Heart right ventricle (tissue), 16 donors: Measurements from ENCODE around the gene OR52I2. TPM values are rescaled to one million over a fixed set of nuclear protein-coding genes. Genes with fewer than 3 reads are reported as not detected.

Experiments
- ATAC-seq, 8 donors: fragments of 200-7000 bp; cut with Tn5 transposase; one replicate each; pipeline ENCODE4 v1.9.1; 2020; ENCODE audit warnings: mild to moderate bottlenecking in 8 of 8, moderate library complexity in 8 of 8, moderate number of reproducible peaks in 1 of 8
- DNase-seq, 2 donors: peaks; one replicate each; pipeline ENCODE4 v3.0.0-alpha.2; 2020
- H3K27ac ChIP-seq, 10 donors: fragments of 200-600 bp; sonication (generic) in 2 of 10; one replicate each; pipeline versions ENCODE4 v1.5.0 to v1.8.0; 2020 to 2022; ENCODE audit warnings: mild to moderate bottlenecking in 3 of 10
- H3K27me3 ChIP-seq, 7 donors: fragments of 200-600 bp; one replicate each; pipeline ENCODE4 v1.8.0; 2021 to 2022; ENCODE audit warnings: mild to moderate bottlenecking in 2 of 7
- H3K36me3 ChIP-seq, 9 donors: fragments of 200-600 bp; sonication (generic) in 1 of 9; one replicate each; pipeline versions ENCODE4 v1.5.0 to v1.8.0; 2020 to 2022; ENCODE audit warnings: mild to moderate bottlenecking in 2 of 9
- H3K4me1 ChIP-seq, 9 donors: fragments of 200-600 bp; sonication (generic) in 1 of 9; one replicate each; pipeline versions ENCODE4 v1.5.0 to v1.8.0; 2020 to 2022; ENCODE audit warnings: mild to moderate bottlenecking in 4 of 9
- H3K4me3 ChIP-seq, 10 donors: fragments of 200-600 bp; sonication (generic) in 2 of 10; one replicate each; pipeline versions ENCODE4 v1.5.0 to v1.8.0; 2020 to 2022; ENCODE audit warnings: mild to moderate bottlenecking in 7 of 10, moderate library complexity in 2 of 10
- H3K9me3 ChIP-seq, 11 donors: fragments of 200-600 bp in 10 of 11; sonication (generic) in 2 of 11; one replicate each; pipeline versions ENCODE4 v1.5.0 to v1.8.0; 2013 to 2022; ENCODE audit warnings: mild to moderate bottlenecking in 2 of 11, control low read depth in 1 of 11, moderate library complexity in 1 of 11
- WGBS, 2 donors: extraction: QIAGEN DNeasy Blood & Tissue Kit; methylation state at CpG; one replicate each; pipeline ENCODE4 v1.1.7; 2013; ENCODE audit warnings: inconsistent platforms in 1 of 2; 5-methylcytosine and 5-hydroxymethylcytosine counted together
- intact Hi-C, 10 donors: fragments of 100-400 bp; cut with DNase I; formaldehyde crosslinking; loops; one replicate each; pipeline versions ENCODE4 v1.11.1 to v1.14.2; 2022
- polyA plus RNA-seq, 2 donors: library from polyadenylated mRNA; stranded (reverse); fragments of 200-250 nt; gene quantifications; one replicate each; pipeline ENCODE4 v1.2.3, GENCODE V29; 2013
- total RNA-seq, 10 donors: library from RNA; stranded (reverse); fragmentation: NEBNext Ultra II Directional in 3 of 10; extraction: Animal tissue kit (Norgen Biotek cat#: 25700) in 3 of 10; gene quantifications; one replicate each; pipeline versions ENCODE4 v1.2.1 to v1.2.4, GENCODE V29; 2021 to 2023
- TF ChIP-seq, protein P1 (sequence below), 9 donors: fragments of 200-600 bp; sonication (generic) in 2 of 9; IDR thresholded peaks; one replicate each; pipeline versions ENCODE4 v1.5.0 to v1.8.0; 2021 to 2022; ENCODE audit warnings: antibody characterized with exemption in 9 of 9, mild to moderate bottlenecking in 5 of 9, moderate library complexity in 1 of 9
- donor health status: Arrhythmogenic right ventricular cardiomyopathy.
- donor health status: ischemic (EF 13 %, LVEDD 7.1; RV severe dilation, severe dysfunction).
- donor health status: healthy with polysubstance abuse.
- donor health status: DM: no; HTN: yes; CAD: no.
- donor health status: DM: no; HTN: no; CAD: no.
- donor health status: ischemic (EF 25% LVEDD 6.9; RV normal size, moderate dysfunction).
- donor health status: ischemic (EF 25% LVEDD 5.7; RV mildly dilated, moderate dysfunction).
- donor health status: healthy.
- donor health status: DM: yes; HTN: yes; CAD: no.
- donor health status: Ischemic cardiomyopathy.
- donor health status: ischemic (EF 35%, LVEDD 5.7; RV mildly dilated, moderate dysfunction).
- donor health status: nonischemic (EF 11% LVEDD 7.7; RV severe dilation, severe dysfunction).
- donor health status: DM: yes; HTN: yes; CAD: no.
- donor health status: PGD.
- donor health status: ischemic (EF 29% LVEDD 5.4; RV normal size, mild dysfunction).
- donor health status: nonischemic (EF 23%, LVEDD 6.1; RV moderate dilation, normal function).

OR52I2 gene
- total and polyA plus RNA-seq, 12 donors, result not detected

- no peak for ATAC-seq
- Histone ChIP-seq H3K4me3 (no peak overlapping the region), H3K27ac (no peak overlapping the region), H3K4me1 (no peaks in the 10 kb centered on the region), H3K27me3 (peaks cover 0 to 19% (median 4%) of the 10 kb centered on the region in 7 donors), H3K36me3 (no peaks in the 10 kb centered on the region), H3K9me3 (no peaks in the 10 kb centered on the region)
- intact Hi-C loops, result no loop called here
- WGBS, 2 donors, result 59% methylated on average over 3 of the region's 3 CpGs
- TF ChIP-seq, protein P1, sequence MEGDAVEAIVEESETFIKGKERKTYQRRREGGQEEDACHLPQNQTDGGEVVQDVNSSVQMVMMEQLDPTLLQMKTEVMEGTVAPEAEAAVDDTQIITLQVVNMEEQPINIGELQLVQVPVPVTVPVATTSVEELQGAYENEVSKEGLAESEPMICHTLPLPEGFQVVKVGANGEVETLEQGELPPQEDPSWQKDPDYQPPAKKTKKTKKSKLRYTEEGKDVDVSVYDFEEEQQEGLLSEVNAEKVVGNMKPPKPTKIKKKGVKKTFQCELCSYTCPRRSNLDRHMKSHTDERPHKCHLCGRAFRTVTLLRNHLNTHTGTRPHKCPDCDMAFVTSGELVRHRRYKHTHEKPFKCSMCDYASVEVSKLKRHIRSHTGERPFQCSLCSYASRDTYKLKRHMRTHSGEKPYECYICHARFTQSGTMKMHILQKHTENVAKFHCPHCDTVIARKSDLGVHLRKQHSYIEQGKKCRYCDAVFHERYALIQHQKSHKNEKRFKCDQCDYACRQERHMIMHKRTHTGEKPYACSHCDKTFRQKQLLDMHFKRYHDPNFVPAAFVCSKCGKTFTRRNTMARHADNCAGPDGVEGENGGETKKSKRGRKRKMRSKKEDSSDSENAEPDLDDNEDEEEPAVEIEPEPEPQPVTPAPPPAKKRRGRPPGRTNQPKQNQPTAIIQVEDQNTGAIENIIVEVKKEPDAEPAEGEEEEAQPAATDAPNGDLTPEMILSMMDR (IDR thresholded peaks at IDR 0.05), result no peak
- DNase-seq, result no peak
Observed at GRCh38 chr11:4576880-4577279, 4.7 kb upstream of the OR52I2 start.

- ATAC-seq, result no peak
- intact Hi-C loops, result no loop called here
Observed at GRCh38 chr11:4577761-4578160, 3.8 kb upstream of the OR52I2 start.

DNA sequence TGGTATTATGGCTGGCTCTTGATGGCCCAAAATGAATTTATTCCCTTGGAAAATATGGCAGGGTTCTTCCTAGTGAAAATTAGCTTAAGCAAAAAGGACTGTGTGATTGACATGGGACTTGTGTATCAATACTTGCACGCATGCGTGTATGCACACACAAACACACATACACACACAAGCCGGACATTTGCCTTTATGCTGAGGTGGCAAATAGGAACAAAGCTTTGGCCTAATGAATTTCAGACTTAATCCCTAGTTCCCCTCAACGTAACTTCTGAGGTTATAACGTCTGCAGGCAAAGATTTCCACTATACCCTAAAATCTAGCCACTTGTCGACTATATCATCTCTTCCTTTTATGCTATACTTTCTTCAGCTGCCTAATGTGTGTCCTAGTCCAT is 2.9 kb upstream of the OR52I2 start:
- no peak for DNase-seq
- no peaks in the 10 kb centered on the region for H3K36me3 ChIP-seq
- peaks cover 0 to 21% (median 5%) of the 10 kb centered on the region in 7 donors for H3K27me3 ChIP-seq
- H3K4me1 ChIP-seq, result no peaks in the 10 kb centered on the region
- no peak for ATAC-seq
- TF ChIP-seq, protein P1 (IDR thresholded peaks at IDR 0.05), result no peak
- H3K9me3 ChIP-seq, result no peaks in the 10 kb centered on the region
- no peak overlapping the region for H3K4me3 ChIP-seq
- intact Hi-C loops, result no loop called here
- 82 to 88% methylated on average over 6 of the region's 6 CpGs for WGBS, 2 donors
- H3K27ac ChIP-seq, result no peak overlapping the region

More at GRCh38 chr11:4577761-4578160, 3.8 kb upstream of the OR52I2 start:
- no peak for DNase-seq
- Histone ChIP-seq H3K9me3 (no peaks in the 10 kb centered on the region), H3K27ac (no peak overlapping the region), H3K4me1 (no peaks in the 10 kb centered on the region), H3K36me3 (no peaks in the 10 kb centered on the region), H3K4me3 (no peak overlapping the region), H3K27me3 (peaks cover 0 to 21% (median 4%) of the 10 kb centered on the region in 7 donors)
- 82 to 91% methylated on average over 2 of the region's 2 CpGs for WGBS, 2 donors
- TF ChIP-seq, protein P1 (IDR thresholded peaks at IDR 0.05), result no peak

DNA sequence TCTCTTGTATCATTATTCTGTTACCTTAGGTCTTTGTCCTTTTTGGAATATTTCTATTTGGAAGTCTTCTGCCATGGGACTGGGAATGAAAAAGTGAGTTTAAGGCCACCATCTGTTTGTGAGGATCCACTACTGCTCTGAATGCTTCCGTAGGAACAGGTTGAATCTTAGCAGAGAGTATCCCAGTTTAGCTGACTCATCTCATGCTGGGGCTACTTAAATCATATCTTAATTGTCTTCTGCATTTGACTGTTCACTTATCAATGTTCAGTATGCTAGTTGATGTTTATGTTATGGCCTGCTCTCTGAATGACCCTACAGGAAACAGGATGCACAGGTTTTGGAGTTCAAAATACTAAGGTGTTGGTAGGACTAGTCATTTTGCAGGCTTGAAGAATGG is 1.4 kb upstream of the OR52I2 start:
- 93 to 95% methylated on average over 1 of the region's 1 CpG for WGBS, 2 donors

More for the DNA sequence above, 1.4 kb upstream of the OR52I2 start:
- TF ChIP-seq, protein P1 (IDR thresholded peaks at IDR 0.05), result no peak
- DNase-seq (no peak), ATAC-seq (no peak)
- H3K9me3 ChIP-seq, result no peaks in the 10 kb centered on the region
- no peak overlapping the region for H3K4me3 ChIP-seq
- no peaks in the 10 kb centered on the region for H3K4me1 ChIP-seq
- no peak overlapping the region for H3K27ac ChIP-seq
- H3K27me3 ChIP-seq, result peaks cover 0 to 21% (median 5%) of the 10 kb centered on the region in 7 donors
- intact Hi-C loops, result no loop called here
- H3K36me3 ChIP-seq, result no peaks in the 10 kb centered on the region
